ENCODE data around the gene OR1L8.

DNA sequence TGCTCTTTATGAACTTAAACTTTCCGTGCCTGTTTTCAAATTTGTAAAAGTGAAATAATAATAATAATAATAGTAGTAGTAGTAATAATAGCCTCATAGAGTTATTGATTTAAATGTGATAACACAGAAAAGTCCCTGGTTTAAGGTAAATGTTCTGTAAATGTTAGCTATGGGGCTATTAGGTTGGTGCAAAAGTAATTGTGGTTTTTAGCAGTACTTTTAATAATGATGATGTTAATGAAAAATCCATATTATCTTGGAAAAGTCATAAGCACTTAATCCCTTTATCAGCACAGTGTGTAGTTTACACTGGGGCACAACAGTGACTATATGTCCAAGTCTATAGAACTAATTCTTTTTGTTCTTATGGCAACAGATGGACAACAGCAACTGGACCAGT, 31.2 kb upstream of the OR1L8 start, which contains the start of gene OR1Q1:
- TF ChIP-seq TAF15 (IDR thresholded peaks at IDR 0.05; ENCODE audit: low read depth, low read length) = no peak
- TF ChIP-seq, protein P1, sequence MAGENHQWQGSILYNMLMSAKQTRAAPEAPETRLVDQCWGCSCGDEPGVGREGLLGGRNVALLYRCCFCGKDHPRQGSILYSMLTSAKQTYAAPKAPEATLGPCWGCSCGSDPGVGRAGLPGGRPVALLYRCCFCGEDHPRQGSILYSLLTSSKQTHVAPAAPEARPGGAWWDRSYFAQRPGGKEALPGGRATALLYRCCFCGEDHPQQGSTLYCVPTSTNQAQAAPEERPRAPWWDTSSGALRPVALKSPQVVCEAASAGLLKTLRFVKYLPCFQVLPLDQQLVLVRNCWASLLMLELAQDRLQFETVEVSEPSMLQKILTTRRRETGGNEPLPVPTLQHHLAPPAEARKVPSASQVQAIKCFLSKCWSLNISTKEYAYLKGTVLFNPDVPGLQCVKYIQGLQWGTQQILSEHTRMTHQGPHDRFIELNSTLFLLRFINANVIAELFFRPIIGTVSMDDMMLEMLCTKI (IDR thresholded peaks at IDR 0.05; ENCODE audit: partially characterized antibody) = no peak
- no peak for TF ChIP-seq SMC3 (conservative IDR thresholded peaks at IDR 0.05; ENCODE audit: insufficient read depth, low read depth, low read length)
- TF ChIP-seq EZH2 (IDR thresholded peaks at IDR 0.05; ENCODE audit: borderline replicate concordance, low read depth, low read length) = no peak
- no peak for TF ChIP-seq GATA2 (CRISPR knock-in tag; IDR thresholded peaks at IDR 0.05)
- no peak for TF ChIP-seq ARID2 (IDR thresholded peaks at IDR 0.05)
- no peak for TF ChIP-seq ZNF347 (CRISPR knock-in tag; IDR thresholded peaks at IDR 0.05; ENCODE audit: low read depth)

Measured in K562 (cell line).